ENCODE measurements around the gene MST1.

DNA sequence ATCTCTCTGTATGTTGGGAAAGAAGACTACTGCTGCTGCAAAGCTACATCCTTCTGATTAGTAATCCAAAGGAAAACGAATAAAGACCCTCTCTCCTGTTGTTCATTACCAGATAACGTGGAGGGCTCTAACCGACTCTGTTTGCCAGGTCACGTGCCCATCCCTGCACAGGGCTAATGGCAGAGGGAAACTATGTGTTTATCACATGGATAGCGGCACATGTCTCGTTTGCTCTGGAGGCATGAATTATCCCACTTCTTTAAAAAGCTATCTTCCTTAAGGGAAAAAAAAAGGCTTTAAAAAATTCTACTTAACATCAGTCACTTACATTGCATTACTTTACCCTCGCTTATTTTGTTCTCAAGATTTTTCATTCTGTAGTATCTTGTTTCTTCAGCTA lies 48.0 kb downstream of the MST1 start:
- TF ChIP-seq, protein P1, sequence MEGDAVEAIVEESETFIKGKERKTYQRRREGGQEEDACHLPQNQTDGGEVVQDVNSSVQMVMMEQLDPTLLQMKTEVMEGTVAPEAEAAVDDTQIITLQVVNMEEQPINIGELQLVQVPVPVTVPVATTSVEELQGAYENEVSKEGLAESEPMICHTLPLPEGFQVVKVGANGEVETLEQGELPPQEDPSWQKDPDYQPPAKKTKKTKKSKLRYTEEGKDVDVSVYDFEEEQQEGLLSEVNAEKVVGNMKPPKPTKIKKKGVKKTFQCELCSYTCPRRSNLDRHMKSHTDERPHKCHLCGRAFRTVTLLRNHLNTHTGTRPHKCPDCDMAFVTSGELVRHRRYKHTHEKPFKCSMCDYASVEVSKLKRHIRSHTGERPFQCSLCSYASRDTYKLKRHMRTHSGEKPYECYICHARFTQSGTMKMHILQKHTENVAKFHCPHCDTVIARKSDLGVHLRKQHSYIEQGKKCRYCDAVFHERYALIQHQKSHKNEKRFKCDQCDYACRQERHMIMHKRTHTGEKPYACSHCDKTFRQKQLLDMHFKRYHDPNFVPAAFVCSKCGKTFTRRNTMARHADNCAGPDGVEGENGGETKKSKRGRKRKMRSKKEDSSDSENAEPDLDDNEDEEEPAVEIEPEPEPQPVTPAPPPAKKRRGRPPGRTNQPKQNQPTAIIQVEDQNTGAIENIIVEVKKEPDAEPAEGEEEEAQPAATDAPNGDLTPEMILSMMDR (IDR thresholded peaks at IDR 0.05), result no peak
- TF ChIP-seq POLR2A (IDR thresholded peaks at IDR 0.05), result no peak
